GM19240 (cell line): ENCODE measurements around the gene MS4A13.
"Not testable (repeated sequence)": the region's sequence is repeated elsewhere in the genome, so short reads cannot be mapped to it uniquely, and the experiment has no call there.

ENCODE experiments used
- DNase-seq: peaks from one replicate; pipeline ENCODE4 v3.0.0; 2011; ENCODE audit warnings: low spot score; ENCODE audit not compliant: insufficient read length

MS4A13 gene

GRCh38 chr11:60530454-60531100 lies 15.4 kb downstream of the MS4A13 start:
- DNase-seq: no peak

- DNase-seq: not testable (repeated sequence)
Measured at GRCh38 chr11:60532383-60532782, 17.2 kb downstream of the MS4A13 start.

GRCh38 chr11:60538627-60539026 lies 23.4 kb downstream of the MS4A13 start:
- not testable (repeated sequence) for DNase-seq

GRCh38 chr11:60544077-60544476 lies 28.9 kb downstream of the MS4A13 start:
- no peak for DNase-seq

- DNase-seq: no peak
Measured at GRCh38 chr11:60561254-60561653, 46.1 kb downstream of the MS4A13 start.

GRCh38 chr11:60563553-60564235 lies 48.5 kb downstream of the MS4A13 start:
- no peak for DNase-seq

GRCh38 chr11:60566776-60567175 lies 51.6 kb downstream of the MS4A13 start:
- no peak for DNase-seq

GRCh38 chr11:60570970-60571369 lies 55.8 kb downstream of the MS4A13 start:
- no peak for DNase-seq

- no peak for DNase-seq
Measured at GRCh38 chr11:60589611-60590010, 74.4 kb downstream of the MS4A13 start.
